ENCODE results near the gene OTOP1. TPM values are rescaled to one million over a fixed set of nuclear protein-coding genes. Genes with fewer than 3 reads are reported as not detected.

OTOP1 gene
- total RNA-seq, 1 donor from 2014 or later: 1.4 TPM

DNA sequence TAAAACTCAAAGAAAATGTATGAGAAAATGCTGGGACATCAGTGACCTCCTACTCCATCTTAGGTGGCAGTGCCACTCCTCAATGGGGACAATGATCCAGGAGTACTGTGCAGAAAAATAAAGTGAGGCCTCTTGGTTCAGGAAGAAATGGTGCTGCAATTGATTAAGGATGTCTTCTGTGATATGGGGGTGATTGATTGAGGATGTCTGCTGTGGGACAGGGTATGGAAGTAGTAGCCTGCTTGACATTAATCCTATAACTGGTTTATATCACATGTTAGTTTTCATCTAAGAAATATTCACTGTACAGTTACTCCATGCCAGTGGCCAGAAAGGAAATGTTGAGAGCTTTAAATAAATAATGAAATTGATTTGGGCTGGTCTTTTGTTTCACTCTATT, 20.5 kb downstream of the OTOP1 start:
- H3K27me3 Mint-ChIP-seq (ENCODE audit: unreplicated experiment): peaks cover 3% of the 10 kb centered on the region

DNA sequence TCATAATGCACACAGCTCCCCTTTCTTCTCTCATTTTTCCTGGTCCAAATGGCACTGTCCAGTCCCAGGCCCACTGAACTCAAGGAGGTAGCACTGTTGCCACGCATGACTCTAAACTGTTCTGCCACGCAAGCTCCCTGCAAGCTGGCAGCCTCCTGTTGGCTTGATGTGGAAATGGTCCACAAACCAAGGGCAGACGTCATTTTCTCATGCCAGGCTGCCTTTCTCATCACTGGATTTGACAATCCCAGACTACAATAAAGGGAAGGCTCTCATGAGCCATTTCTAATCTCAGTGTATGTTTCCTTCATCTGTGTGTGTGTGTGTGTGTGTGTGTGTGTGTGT, 22.4 kb downstream of the OTOP1 start:
- DNase-seq: no peak
- Mint-ChIP-seq H3K4me1 (ENCODE audit: low read depth, unreplicated experiment) (no peaks in the 10 kb centered on the region), H3K27ac (ENCODE audit: unreplicated experiment) (no peak overlapping the region), H3K27me3 (ENCODE audit: unreplicated experiment) (peaks cover 2% of the 10 kb centered on the region), H3K36me3 (ENCODE audit: unreplicated experiment) (no peaks in the 10 kb centered on the region), H3K4me3 (ENCODE audit: unreplicated experiment) (no peak overlapping the region), H3K9me3 (ENCODE audit: unreplicated experiment) (peaks cover 2% of the 10 kb centered on the region)
- no peak for TF ChIP-seq CTCF (IDR thresholded peaks at IDR 0.05; ENCODE audit: partially characterized antibody, unreplicated experiment)

More for the DNA sequence above, 20.5 kb downstream of the OTOP1 start:
- no peak for TF ChIP-seq CTCF (IDR thresholded peaks at IDR 0.05; ENCODE audit: partially characterized antibody, unreplicated experiment)
- DNase-seq: no peak
- no peak overlapping the region for H3K4me3 Mint-ChIP-seq (ENCODE audit: unreplicated experiment)
- peaks cover 2% of the 10 kb centered on the region for H3K9me3 Mint-ChIP-seq (ENCODE audit: unreplicated experiment)
- no peaks in the 10 kb centered on the region for H3K4me1 Mint-ChIP-seq (ENCODE audit: low read depth, unreplicated experiment)
- no peaks in the 10 kb centered on the region for H3K36me3 Mint-ChIP-seq (ENCODE audit: unreplicated experiment)
- H3K27ac Mint-ChIP-seq (ENCODE audit: unreplicated experiment): no peak overlapping the region

DNA sequence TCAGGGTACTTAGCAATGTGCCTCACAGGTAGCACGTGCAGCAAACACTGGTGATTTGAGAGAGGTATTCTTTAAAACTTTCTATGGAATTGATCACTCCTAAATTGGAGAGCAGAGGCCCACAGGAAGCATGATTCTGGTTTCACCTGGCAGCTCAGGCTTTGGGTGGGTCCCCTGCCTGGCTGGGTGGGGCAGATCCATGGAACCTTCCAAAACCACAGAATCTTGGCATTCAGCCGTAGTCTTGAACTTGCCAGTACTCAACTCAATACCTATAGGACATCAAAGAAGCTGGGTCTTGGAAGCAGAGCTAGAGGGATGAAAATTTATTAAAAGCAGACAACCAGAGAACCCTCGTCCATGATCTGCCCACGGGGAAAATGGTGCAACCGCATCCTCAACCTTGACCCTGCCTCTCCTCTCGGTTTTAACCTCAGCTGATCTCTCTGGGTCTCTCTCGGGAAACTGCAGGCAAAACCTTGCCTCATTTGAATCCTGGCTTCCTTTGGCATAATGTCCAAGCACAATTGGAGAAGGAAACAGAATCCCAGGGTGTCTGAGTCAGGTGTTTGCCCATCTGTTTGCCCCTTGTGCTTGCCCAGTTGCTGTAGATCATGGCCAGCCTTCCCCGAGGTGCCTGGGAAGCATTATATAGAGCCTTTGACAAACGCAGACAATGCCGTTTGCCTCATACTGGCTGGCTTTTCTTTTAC, 22.9 kb downstream of the OTOP1 start:
- Mint-ChIP-seq H3K9me3 (ENCODE audit: unreplicated experiment) (peaks cover 2% of the 10 kb centered on the region), H3K36me3 (ENCODE audit: unreplicated experiment) (no peaks in the 10 kb centered on the region), H3K4me1 (ENCODE audit: low read depth, unreplicated experiment) (no peaks in the 10 kb centered on the region), H3K27me3 (ENCODE audit: unreplicated experiment) (peaks cover 2% of the 10 kb centered on the region), H3K4me3 (ENCODE audit: unreplicated experiment) (no peak overlapping the region), H3K27ac (ENCODE audit: unreplicated experiment) (no peak overlapping the region)
- DNase-seq: no peak
- TF ChIP-seq CTCF (IDR thresholded peaks at IDR 0.05; ENCODE audit: partially characterized antibody, unreplicated experiment): no peak

- H3K9me3 Mint-ChIP-seq (ENCODE audit: unreplicated experiment): peaks cover 4% of the 10 kb centered on the region
- H3K36me3 Mint-ChIP-seq (ENCODE audit: unreplicated experiment): no peaks in the 10 kb centered on the region
- peaks cover 2% of the 10 kb centered on the region for H3K27me3 Mint-ChIP-seq (ENCODE audit: unreplicated experiment)
- no peak overlapping the region for H3K27ac Mint-ChIP-seq (ENCODE audit: unreplicated experiment)
- DNase-seq: no peak
- TF ChIP-seq CTCF (IDR thresholded peaks at IDR 0.05; ENCODE audit: partially characterized antibody, unreplicated experiment): no peak
- H3K4me1 Mint-ChIP-seq (ENCODE audit: low read depth, unreplicated experiment): no peaks in the 10 kb centered on the region
- no peak overlapping the region for H3K4me3 Mint-ChIP-seq (ENCODE audit: unreplicated experiment)
Measured at GRCh38 chr4:4202510-4202909, 24.2 kb downstream of the OTOP1 start.

- Mint-ChIP-seq H3K4me1 (ENCODE audit: low read depth, unreplicated experiment) (no peaks in the 10 kb centered on the region), H3K27me3 (ENCODE audit: unreplicated experiment) (peaks cover 2% of the 10 kb centered on the region), H3K27ac (ENCODE audit: unreplicated experiment) (no peak overlapping the region), H3K4me3 (ENCODE audit: unreplicated experiment) (no peak overlapping the region), H3K36me3 (ENCODE audit: unreplicated experiment) (no peaks in the 10 kb centered on the region), H3K9me3 (ENCODE audit: unreplicated experiment) (peaks cover 4% of the 10 kb centered on the region)
- TF ChIP-seq CTCF (IDR thresholded peaks at IDR 0.05; ENCODE audit: partially characterized antibody, unreplicated experiment): no peak
- DNase-seq: no peak
Measured at GRCh38 chr4:4200624-4201023, 26.1 kb downstream of the OTOP1 start.
